Activated effector memory CD4-positive, alpha-beta T cell treated with Interleukin-2 at 50 U/mL for 16 hours (primary cell): ENCODE measurements around the gene DYNLT1.
"Not testable (repeated sequence)": the region's sequence is repeated elsewhere in the genome, so short reads cannot be mapped to it uniquely, and the experiment has no call there.

Experiments
- DNase-seq: peaks from one replicate; pipeline ENCODE4 v3.0.0-alpha.2; 2020

The DYNLT1 gene

GRCh38 chr6:158662954-158663624 is 18.5 kb upstream of the DYNLT1 start:
- no peak for DNase-seq

DNA sequence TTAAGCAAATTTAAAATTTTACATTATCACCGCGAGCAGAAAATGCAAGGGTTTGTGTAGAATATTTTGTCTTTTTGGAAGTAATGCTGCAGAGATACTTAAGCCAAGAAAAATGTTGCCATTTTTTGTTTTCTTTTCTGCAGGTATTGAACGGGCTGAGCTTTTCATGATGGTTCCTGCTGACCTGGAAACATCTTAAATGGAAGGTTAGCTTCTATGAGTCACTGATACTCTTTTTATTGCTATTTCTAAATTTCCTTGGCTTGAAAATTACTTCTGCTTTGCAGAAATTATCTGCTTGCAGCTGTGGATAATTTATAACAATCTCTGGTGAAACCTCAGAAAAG is 18.0 kb upstream of the DYNLT1 start:
- no peak for DNase-seq

- DNase-seq = no peak
Observed at GRCh38 chr6:158661156-158661685, 16.7 kb upstream of the DYNLT1 start.

DNA sequence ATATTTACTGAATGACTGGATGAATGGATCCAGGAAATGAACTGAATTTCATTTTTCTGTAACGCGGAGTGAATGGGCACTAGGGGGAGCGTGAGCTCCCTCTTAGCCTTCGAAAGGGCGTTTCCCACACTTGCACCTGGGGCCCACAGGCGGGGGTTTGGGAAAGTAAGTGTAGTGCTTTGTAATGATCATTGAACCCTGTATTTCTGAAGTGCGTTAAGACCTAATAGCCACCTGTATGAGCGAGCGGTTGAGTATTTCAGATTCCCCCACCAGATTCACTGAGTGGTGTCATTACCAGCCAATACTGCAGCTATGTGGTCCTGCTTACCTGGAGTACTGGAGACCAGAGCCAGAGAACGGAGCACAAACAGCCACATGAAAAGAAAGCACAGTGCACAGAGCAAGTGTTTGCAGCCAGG is 15.8 kb upstream of the DYNLT1 start:
- peak; percentile 39 for DNase-seq

DNA sequence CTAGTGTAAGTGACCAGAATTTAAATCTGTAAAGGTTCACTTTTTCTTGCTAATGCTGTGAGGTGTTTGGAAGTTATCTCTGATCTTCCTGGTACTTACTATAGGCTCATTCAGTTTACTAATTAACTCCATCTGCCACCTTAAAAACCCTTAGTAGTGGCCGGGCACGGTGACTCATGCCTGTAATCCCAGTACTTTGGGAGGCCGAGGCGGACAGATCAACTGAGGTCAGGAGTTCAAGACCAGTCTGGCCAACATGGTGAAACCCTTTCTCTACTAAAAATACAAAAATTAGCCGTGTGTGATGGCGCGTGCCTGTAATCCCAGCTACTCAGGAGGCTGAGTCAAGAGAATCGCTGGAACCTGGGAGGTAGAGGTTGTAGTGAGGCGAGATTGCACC is 12.4 kb upstream of the DYNLT1 start:
- DNase-seq = not testable (repeated sequence)

- DNase-seq = no peak
Observed at GRCh38 chr6:158655569-158656450, 11.3 kb upstream of the DYNLT1 start.

DNA sequence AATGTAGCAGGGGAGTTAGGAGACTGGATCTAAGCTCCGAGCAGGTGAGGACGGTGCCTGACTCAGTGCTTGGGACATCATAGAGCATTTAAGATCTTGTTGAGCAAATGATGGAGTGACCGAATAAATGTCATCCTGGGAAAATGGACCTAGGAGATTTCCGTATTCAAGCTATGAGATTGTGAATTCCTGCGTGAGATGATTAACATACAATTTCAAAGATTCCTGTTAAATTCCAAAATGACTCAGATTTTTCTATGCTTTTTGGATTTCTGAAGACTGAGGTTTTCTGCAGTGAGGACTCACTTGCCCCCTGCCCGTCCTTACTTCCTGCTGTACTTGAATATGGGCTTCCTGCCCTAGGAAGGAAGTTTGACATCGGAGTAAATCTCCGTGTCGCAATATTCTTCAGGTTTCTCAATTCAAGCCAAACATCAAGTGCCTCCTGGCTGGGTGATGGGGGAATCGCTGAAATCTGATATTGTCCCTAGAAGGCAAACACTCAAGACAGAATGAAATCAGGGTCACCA is 10.5 kb upstream of the DYNLT1 start:
- no peak for DNase-seq

DNA sequence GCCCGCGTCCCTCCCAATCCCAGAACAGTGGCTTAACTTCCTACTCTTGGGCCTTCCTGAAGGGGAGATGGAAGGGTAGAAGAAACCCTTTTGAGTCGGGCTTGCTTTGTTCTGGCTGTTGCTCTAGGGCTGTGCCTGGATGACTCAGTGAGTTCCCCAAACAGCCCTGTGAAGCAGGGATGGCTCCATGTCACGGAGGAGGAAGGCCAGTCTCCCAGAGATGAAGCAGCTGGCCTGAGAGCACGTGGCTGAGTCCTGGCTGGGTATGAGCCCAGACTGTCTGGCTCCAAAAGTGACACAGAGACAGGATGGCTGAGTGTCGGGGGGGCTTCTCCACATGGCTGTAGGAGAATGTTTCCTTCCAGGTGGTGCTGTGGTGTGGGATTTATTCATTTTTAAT is 10.0 kb upstream of the DYNLT1 start:
- no peak for DNase-seq

DNA sequence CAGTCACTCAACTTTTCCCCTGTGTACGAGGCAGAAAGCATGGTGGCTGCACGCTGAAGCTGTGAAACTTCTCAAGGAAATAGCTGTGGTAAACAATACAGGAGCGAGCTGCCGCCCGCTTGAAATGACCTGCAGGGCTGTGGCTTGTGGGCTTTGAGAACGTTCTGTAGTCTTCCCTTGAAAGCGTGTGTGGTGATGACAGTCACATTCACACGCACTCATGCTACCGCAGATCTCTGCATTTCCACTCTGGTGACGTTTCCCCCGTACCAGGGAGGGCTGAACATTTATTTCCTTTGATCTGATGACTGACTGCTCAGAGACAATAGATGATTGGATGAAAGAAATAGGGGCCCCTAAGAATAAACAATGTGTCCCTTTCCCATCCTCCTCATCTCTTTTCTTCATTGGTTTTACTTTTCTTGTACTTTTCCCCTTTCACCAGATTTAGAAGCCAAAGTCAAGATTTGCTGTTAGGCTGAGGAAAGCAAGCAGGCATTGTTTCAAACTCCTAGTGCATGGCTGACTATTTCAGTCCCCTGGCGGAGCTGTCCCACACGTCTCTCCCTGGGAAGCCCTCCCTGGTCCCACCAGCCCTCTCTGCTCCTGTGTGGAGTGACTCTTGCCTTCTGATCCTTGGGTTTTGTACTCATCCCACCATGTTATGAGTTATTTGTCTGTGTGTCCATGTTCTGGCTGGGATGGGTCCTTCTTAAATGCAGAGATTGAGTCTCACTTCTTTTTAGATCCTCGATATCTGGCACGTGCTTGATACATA is 9.2 kb upstream of the DYNLT1 start:
- DNase-seq = peak; percentile 82

- DNase-seq = not testable (repeated sequence)
Observed at GRCh38 chr6:158651981-158652737, 7.6 kb upstream of the DYNLT1 start.

GRCh38 chr6:158649289-158650143 is 5.0 kb upstream of the DYNLT1 start, which contains the start of gene SYTL3:
Gene SYTL3 (plus strand): TSS chr6:158650054. CDS start chr6:158663269, 13,215 bp downstream.
- peak; percentile 56 for DNase-seq

GRCh38 chr6:158648682-158649131 is 4.2 kb upstream of the DYNLT1 start:
- DNase-seq = no peak

DNA sequence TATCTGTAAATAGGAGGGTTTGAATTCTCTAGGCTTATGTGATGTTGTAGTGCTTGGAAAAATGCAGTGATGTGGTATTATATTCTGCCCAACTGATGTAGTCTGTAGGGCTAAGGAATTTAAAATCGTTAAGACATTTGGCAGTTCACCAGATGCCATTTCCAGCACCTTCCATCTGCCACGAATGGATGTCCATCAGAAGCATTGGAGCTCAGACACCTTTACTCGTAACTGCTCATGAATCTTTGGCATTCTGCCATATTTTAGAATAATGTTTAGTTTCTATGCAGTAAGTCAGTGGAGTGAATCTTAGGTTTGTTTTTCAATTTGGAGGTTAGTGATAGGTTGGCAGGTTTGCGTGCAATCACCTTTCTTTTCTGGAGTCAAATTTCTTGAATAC is 3.0 kb upstream of the DYNLT1 start:
- no peak for DNase-seq

DNA sequence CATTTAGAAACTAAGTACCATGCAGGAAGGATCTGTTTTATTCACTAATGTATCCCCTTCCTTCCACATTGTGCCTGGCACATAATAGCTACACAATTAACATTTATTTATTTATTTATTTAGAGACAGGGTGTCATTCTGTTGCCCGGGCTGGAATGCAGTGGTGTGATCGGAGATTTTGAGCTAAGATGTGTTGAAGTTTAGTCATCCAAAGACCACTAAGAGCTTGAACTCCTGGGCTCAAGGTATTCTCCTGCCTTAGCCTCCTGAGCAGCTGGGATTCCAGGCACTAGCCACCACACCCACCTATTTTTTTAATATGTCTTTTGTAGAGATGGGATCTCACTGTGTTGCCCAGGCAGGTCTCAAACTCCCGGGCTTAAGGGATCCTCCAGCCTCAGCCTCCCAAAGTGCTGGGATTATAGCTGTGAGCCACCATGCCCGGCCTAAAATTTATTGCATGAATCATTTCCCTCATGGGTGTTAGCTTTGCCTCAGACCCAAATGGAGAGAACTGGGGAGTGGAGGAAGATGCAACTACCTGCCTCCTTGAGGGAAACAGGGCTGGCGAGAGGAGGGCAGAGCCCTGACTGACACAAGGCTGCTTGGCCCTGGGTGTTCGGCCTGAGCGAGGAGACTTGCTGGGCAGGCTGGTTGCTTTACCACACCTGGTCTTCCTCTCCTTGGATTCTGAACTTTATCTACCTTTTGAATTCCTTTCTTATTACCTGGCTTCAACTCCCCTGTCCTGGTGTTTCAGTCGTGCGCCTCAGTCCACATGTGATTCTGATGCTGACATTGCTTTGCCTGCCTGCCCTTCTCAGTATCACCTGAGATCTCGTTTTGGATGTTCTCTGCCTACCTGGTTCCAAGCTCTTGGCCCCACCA is 1.7 kb upstream of the DYNLT1 start:
- no peak for DNase-seq

- no peak for DNase-seq
Observed at GRCh38 chr6:158645064-158646022, 800 bp upstream of the DYNLT1 start.

- no peak for DNase-seq
Observed at GRCh38 chr6:158643836-158644230, 710 bp downstream of the DYNLT1 start.

GRCh38 chr6:158642097-158642601 is 2.4 kb downstream of the DYNLT1 start:
- DNase-seq = no peak

GRCh38 chr6:158640519-158640918 is 4.0 kb downstream of the DYNLT1 start:
- DNase-seq = no peak

- no peak for DNase-seq
Observed at GRCh38 chr6:158639056-158639455, 5.5 kb downstream of the DYNLT1 start.
